Activated CD8-positive, alpha-beta memory T cell treated with anti-CD3 and anti-CD28 coated beads, Interleukin-2, amount 50 U/mL, for 1 hour (primary cell): ENCODE results near the gene TIGD1.
A peak's percentile ranks its signal among the peaks of the same experiment; 100 is the strongest.

ENCODE experiments used
- DNase-seq: peaks from one replicate; pipeline ENCODE4 v3.0.0-alpha.2; 2020; ENCODE audit errors: extremely low read depth

The TIGD1 gene

DNA sequence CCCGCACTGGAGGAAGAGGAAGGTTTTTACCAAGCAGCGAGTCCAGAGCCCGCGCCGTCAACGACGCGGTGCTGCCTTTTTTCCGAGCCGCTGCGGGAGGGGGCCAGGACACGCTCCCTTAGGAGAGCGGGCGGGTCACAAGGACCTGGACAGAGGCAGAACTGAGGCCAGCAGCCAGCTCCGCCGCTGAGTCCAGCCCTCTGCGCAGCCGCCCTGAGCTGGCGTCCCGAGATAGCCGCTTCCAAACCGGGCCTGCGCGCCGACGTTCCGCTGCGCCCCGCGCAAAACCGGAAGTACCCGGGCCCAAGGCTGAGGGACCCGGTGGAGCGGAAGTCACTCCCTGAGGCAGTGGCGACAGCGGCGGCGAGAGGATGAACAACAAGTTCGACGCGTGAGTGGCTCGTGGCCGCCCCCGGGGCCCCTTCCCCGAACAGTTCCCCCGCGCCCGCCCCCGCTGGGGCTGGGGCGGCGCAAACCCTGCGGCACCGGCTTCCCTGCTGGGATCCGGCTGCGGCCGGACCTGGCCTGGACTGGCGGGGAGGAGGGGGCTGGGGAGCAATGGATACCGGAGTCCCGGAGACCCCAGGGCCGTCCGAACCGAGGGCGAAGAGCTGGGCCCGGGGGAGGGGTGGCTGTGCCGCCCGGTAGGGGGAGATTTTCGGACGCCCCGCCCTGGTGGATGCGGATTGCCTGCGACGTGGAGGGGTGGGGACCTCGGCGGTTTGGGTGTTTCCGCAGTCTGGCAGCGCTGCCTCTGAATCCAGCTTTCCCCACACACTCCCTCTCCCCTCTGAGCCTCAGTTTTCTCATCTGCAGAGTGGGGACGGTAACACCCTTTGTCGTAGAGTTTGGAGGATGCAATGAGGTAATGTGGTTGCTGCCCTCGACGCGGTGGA, at the start of gene TIGD1, which contains the start of gene EIF4E2:
TSS of gene TIGD1 (minus strand) at position 204 of the 896 bp plus-strand sequence. CDS start 675 bp downstream, outside the sequence.
TSS of gene EIF4E2 (plus strand) at position 336 of the 896 bp plus-strand sequence. CDS start at position 372, 36 bp downstream.
- peak; percentile 80 for DNase-seq

DNA sequence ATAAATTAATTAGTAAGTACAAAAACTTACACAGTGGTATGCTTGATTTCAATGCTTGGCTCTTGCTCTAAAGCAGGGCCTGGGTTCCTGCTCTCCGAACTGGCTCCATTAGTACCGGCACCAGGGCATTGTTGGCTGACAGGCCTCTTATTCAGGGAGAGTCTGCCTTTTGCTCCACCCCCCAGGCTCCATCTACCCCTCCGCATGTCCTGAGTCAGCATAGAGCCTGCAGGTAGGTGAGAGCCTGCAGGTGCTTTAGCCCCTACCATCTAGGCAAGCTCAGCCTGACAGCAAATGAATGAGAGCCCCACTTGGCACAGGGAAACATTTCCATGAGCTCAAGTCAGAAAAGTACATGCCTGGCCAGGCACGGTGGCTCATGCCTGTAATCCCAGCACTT, 47.9 kb upstream of the TIGD1 start:
- no peak for DNase-seq

DNA sequence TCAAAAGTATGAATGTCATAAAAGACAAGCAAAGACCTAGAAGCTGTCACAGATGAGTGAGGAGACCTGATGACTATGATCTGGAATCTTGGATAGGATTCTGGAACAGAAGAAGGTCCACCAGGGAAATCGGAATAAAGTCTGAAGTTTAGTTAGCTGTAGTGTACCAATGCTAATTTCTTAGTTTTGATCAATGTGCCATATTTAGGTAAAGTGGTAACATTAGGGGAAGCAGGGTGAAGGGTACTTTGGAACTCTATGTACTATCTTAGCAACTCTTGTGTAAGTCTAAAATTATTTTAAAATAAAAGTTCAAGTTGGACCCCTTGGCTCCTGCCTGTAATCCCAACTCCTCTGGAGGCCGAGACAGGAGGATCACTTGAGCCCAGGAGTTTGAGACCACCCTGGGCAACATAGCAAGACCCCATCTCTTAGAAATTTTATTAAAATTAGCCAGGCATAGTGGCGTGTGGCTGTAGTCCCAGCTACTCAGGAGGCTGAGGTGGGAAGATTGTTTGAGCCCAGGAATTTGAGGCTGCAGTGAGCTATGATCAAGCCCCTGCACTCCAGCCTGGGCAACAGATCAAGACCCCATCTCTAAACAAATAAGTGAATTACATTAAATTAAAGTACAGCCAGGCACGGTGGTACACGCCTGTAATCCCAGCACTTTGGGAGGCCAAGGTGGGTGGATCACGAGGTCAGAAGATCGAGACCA, 47.2 kb upstream of the TIGD1 start:
- no peak for DNase-seq

DNA sequence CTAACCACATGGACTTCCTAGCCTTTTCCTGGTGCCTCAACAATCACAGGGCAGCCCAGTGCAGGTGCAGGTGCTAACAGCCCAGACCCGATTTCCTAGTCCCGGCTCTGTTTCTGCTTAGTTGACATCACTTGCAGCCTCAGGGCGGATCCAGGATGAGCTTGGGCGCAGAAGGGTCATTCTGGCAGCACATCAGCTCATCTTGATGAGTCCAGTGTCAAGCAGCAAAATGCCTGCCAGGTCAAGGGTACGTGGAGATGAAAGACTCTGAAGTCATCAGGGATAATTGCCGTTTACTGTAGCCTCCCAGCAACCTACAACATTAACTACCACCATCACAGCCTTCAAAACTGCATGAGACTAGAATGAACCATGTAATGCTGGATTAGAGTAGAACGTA, 43.6 kb upstream of the TIGD1 start:
- no peak for DNase-seq

DNA sequence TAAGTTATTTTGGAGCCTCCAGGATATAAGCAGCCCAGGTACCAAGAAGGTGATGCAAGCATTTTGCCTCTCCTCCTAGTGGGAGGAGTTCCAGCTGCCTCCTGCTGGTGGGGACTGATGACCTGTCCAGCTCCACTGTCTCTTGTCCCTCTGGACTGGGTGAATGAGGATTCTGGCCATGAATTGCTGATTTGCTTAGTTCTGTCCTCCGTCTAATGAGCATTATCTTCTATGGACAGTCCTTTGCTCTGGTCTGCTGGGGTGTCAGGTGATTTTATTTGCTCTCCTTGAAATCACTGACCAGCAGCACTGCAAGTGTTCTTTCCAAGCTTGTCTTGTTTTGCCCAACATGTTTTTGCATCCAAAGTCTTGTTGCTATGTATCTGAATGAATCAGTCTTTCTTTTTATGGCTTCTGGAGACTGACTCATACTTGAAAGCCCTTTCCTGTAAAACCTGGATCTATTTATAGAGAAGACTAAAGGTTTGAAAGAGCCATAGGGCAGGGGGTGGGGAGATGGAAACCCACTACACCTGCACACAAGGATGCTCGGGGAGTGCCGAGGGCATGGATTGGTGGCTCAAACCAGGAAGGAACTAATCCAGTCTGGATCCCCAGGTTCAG, 42.5 kb upstream of the TIGD1 start:
- no peak for DNase-seq

DNA sequence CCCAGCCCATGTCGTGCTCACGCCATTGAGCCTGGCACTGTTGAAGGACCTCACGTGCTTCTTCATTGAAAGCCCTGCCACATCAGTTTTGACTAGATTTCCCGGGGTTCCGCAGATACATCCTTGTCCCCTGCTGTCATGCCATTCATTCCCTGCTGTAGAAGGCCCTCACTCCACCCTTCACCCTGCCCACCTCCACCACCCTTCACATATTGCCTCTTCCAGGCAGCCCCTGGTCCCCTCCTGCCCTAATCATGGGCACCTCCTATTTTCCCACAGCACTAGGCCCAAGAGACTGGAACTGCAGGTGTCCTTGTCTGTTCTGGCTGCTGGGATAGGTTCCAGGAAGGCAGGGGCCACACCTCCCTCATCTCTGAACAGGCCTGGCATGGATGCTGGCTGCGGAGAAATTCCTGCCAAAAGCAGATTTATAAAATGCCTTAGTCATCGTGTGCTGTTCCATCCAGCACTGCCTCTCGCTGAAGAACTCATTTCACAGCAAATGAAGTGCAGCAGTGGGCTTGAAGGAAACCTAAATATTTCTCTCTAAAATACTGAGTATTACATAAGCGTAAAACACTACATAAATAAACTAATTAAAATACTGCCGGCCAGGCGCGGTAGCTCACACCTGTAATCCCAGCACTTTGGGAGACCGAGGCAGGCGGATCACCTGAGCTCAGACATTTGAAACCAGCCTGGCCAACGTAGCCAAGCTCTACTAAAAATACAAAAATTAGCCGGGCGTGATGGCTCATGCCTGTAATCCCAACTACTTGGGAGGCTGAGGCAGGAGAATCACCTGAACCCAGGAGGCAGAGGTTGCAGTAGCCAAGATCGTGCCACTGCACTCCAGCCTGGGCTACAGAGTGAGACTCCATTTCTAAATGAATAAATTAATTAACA, 38.6 kb upstream of the TIGD1 start:
- DNase-seq = no peak

DNA sequence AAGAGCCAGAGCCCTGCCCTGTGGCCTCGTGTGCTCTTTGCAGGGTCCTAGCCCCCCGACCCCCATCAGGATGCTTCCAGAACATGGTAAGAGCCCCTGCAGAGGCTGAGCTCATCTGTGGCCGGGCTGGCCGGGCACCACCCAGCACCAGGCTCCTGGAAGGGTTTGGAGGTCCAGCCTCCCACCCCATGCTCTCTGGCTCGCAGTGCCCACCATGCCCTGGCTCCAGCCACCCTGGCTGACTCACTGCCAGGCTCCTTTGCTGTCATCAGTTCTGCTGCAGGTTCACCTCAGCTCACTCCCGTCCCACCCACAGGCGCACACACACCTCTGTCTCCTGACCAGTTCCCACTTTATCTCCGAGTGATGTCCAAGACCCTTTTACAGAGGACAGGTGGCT, 37.7 kb upstream of the TIGD1 start:
- DNase-seq = no peak

DNA sequence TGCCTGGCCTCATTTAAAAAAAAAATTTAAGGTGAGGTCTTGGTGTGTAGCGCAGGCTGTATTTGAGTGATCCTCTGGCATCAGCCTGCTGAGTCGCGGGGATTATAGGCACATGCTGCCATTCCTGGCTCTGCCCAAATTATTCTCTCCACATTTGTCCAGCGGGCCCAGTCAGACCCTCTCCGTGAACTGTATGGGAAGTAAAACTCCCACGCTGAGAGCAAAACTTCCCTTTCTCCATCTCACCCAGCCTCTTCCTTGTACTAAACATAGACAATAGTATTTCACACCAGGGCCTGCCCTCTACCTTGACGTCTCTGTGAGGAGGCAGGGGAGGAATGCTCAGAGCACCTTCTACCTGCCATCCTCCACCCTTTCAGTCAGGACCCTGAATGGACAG, 37.2 kb upstream of the TIGD1 start:
- DNase-seq = no peak

DNA sequence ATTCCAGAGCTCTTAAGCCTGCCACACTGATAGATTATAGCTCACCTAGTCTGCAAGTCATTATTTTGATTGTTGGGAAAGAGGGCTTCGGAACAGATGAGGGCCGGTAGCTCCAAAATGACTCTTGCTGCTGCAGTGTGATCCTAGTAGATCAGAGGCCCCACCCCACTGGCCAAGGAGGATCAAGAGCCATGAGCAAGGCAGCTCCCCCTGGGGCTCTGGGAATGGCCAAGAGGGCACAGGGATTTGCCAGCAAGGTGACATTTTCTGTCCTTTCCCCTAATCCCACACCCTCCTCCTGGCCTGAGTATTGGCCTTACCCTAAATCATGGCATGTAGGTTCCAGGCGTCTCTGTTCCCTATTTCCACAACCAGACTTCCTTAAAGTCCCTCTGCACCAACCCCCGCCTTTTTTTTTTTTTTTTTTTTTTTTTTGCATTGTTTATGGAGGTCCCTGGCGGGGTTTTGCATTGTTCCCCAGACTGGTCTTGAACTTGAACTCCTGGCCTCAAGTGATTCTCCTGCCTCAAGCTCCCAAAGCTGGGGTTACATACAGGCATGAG, 36.7 kb upstream of the TIGD1 start:
- DNase-seq = no peak

DNA sequence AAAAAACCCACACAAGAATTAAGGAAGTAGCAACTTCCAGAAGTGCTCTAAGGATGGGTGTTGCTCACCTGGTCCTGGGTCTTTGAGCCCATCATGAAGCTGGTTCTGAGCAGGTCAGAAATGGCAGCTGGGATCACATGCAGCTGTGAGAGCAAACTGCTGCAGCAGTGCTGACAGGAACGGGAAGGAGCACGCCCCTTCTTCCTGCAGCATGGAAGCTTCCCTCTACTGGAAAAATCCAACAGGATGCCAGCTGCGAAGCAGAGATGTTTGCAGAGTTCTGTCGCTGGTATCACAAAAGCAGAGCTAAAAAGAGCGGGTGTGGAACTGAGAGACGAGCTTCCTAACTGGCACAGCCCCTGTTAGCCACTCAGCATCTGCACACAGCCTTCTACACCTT, 33.9 kb upstream of the TIGD1 start:
- no peak for DNase-seq

DNA sequence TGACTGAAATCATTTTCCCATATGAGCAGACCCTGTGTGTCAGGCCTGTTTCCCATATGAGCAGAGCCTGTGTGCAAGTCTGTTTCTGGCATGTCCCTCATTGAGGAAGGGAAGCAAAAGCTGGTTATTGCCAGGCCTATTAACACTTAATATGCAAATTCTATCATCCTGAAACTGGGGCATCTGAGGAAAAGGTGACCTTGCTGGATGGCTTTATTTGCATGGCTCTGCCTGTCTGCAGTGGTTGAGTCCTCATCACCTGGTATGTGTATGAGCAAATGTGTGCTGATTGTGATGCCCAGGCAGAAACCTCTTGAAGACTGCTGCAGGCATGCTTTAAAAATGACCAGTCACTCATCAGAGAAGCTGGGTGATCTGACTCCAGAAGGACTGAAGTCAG, 31.4 kb upstream of the TIGD1 start:
- no peak for DNase-seq

DNA sequence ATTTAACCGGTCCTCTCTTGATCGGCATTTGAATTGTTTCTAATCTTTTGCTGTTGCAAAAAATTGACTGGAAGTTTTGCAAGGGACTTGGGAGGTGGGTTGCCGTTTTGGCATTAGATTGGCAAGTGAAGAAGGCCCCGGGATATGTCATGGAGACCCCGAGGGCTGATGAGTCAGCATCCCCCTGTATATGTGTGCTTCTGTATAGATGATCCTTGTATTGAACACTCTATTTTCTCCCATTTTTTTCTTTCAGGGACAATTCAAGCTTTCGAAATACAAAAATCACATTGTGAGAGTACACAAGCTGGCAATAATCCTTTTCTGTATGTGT, 30.3 kb upstream of the TIGD1 start:
- no peak for DNase-seq

DNA sequence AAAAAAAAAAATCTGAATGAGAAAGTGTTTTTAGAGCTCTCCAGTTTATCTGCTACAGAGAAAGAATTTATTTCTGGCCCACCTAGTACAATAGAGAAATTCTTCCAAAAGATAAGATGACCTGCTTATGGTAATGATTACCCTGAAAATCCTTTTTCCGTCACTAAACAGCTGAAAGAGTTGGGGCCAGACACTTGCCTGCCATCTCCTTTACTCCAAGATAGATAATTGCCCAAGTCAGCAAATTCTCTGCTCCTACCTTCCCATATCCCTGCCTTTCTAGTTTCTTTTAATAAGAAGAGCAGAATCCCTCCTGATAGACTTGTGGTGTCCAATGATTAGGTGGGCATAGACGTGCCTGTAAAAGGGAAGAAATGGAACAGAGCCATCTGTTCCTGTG, 28.3 kb upstream of the TIGD1 start:
- no peak for DNase-seq

DNA sequence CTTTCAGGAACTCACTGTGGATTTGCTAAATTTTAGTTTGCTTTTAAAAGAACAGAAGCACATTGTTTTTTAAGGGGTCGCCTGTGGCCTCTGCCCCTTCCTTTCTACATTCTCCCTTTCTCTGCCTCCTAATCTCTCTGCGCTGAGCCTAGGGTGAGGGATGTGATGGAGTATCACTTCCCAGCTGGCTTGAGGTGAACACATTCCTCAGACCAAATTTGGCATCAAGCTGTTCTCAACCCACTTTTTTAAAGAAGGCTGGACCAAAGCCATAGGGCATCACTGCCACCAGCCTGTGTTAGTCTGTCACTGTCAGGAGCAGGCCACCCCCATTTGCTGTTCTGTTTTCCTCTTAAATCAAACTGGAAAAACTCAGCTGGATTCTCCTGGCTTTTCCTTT, 27.5 kb upstream of the TIGD1 start:
- no peak for DNase-seq

DNA sequence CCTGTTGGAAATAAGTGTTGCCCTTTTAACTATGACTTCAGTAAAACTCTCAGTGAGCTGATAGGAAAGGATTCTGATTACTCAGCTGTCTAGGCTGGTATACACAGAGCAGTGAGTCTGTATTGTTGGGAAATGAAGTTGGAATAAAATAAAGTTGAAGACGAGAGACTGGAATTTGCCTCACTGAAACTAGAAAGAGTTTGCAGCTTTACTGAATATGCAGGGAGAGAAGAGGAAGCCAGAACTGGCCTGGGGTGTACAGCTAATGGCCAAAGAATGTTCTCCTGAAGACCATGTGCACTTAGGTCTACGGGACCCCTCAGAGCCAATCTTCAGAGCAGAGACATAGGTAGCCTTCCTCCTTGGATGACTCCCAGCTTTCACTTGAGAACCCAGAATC, 26.6 kb upstream of the TIGD1 start:
- DNase-seq = no peak

DNA sequence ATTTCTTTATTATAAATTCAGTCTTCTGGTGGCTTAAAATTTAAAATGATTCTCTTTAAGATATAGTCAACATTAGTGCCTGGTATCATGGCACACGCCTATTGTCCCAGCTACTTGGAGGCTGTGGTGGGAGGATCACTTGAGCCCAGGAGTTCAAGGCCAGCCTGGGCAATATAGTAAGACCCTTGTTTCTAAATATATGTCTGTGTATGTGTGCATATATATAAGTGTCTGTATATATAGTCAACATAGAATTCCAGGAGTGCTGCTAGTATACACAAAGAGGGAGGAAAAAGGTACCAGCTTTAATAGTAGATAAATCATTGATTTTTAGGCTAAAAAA, 25.0 kb upstream of the TIGD1 start:
- no peak for DNase-seq

DNA sequence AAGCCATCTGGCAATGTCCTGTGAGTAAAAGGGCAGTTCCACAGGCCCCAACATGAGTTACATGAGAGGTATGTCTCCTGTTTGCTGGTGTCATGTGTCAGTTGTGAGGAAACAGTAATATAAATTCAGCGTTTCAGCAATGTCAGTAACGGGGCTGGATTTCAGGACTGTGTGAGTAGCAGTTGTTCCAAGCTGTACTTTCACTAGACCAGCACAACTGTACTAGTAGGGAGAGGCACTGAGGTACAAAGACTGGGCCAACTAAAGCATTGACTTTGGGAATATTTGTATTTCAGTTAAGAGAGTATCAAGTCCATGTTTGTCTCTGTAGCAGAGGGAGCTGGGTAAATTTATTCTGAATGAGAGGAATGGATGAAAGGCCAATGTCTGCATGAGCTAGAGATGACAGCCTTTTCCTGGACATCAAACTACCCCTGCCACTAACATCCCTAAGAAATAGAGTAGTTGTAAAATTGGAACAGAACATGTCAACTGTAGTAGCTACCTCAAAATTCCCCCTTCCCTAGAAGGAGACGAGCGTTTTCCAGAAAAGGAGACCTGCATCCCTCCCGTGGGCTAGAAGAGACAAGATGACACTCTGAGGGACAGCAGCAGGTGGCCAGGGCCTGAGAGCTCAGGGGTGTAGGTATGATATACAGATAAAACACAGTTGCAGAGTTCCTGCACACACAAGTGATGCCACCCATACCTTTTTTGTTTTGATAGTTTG, 24.5 kb upstream of the TIGD1 start:
- DNase-seq = no peak

DNA sequence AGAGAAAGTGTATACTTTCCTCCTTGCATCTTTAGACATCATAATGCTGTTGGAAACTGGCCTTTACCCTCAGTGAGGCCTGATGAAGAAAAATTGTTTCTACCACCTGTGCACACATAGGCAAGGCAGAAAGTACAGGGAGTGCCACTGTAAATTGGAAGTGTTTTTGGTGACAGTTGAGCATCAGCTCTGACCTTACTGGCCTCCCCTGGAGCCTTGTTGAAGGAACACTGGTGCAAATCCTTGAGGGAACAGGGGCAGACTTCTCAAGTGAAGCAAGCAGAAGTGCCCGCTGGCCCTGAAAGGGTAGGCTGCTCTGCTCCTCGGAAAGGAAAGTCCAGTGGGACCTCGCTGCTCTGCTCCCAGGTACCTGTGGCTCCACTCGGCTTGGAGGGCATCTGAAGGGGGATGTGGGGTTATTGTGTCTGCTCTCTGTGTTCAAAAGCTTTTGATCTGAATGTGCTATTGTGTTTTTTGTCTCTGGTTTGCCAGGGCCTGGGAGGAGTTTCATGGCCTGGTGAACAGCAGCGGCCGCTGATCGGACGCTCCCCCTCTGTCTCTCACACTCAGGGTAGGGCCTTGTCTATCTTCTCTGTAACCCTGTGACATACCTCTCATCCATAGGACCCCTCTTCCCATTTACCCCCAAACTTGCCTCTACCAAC, 23.5 kb upstream of the TIGD1 start:
- no peak for DNase-seq

DNA sequence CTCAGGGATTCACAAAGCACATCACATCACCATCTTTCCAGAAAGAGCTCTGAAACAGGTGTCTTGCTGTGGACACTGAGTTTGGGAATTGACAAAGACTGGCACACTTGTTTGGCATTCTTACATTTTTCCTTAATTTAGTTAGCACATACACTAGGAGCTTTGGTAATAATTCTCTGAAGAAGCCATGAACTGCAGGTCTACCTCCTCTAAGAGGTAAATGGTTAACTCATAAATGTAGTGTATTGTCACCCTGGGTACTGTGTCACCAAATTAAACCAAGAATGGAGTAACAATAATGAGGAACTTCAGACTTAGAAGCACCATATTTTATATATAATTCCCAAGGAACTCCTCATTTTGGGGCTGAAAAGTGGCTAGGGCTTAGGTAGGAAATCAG, 22.7 kb upstream of the TIGD1 start:
- no peak for DNase-seq

DNA sequence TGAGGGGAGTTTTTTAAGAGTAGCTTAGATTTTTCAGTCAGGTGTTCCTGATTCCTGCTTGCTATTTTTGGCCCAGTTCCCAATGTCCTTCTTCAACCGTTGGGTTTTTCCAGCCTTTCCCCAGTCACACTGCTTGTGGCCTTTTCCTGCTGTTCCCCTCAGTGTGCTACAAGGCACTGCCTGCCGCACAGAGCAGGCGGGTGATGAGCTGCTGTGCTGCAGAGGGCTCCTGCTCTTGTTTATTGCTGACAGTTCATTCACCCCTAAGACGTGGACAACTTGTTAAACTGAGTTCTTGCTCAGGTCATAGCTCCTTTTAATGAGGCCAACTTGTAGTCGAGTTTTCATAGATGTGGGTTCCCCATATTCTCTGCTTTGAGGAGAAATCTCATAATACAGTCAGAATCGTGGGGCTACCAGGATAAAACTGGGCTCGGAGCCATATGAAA, 20.7 kb upstream of the TIGD1 start:
- no peak for DNase-seq
